ENCODE data around the gene CD79A. TPM values are rescaled to one million over a fixed set of nuclear protein-coding genes. Genes with fewer than 3 reads are reported as not detected.

The CD79A gene
- total RNA-seq, 1 donor from 2014 or later: 3.5 TPM

- DNase-seq: no peak
These were observed 41.7 kb downstream of the CD79A start for GRCh38 chr19:41918653-41919244.

- no peak for DNase-seq
These were observed 43.1 kb downstream of the CD79A start for GRCh38 chr19:41919948-41920712.

GRCh38 chr19:41920882-41921576 is 44.0 kb downstream of the CD79A start:
- DNase-seq: no peak

DNA sequence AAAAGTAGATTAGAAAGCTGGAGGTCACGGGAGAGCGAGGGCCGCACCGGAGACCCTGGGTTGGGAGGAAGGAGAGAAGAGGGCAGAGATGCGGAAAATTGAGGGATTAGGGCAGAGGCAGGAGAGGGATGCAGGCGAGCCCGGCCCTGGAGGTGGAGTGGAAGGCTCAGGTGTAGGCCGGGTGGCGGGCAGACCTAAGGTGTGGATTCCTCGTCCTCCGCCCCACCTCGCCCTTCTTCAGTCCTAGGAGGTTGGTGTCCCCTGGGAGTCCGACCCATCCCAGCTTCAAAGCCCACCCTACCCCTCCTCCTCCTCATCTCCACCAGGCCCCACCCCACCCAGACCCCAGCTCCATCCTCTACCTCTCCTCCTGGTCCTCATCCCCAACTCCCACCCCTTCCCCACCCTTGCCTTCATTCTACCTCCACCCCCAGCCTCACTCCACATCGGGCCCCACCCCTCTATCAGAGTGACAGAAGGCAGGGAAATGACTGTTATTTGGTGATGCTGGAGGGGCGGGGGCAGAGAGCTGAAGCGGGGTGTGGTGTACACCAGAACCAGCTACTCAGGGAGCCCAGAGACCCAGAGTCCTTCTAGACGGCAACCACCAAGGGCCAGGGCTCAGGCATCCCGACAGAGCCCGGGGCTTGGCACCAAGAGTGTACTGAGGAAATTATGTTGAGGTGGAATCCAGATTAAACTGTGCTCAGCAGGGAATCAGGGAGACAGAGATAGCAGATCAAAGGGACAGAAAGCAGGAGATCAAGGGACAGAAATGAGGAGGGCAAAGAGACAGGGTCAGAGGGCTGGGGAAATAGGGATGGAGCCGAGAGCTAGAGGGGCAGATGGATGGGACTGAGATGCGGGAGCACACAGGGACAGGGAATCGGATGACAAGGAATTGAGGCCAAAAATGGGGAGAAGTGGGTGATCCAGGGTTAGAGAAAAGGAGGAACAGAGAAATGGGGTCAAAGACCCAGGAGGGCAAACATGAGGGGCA is 44.8 kb downstream of the CD79A start:
- no peak for DNase-seq

GRCh38 chr19:41922585-41922984 is 45.5 kb downstream of the CD79A start:
- DNase-seq: no peak

DNA sequence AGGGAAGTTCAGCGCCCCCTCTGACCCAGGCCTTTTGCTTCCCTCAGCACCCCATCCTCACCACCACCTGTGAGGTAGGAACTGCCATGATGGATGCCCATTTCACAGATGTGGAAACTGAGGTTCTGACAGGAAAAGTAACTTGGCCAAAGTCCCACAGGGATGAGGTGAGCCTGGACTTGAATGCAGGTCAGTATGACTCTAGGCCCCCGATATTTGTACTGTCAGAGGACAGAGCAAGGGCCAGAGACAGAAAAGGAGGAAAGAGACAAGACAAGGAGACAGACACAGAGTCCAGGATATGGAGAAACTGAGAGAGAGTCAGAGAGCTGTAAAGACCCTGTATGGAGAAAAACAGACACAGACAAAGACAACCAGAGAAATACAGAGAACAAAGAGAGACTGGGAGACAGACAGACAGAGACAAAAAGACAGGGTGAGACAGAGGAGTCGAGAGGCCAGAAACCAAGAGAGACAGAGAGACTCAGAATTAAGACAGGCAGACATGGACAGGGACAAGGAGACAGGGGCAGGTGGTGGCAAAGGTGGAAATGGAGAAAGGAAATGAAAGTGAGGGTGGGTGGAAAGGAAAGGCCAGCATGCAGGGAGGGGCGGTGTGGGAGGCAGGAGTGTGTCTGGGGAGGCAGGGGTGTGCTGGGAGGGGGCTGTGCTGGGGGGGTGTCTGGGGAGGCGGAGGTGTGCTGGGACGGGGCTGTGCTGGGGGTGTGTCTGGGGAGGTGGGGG is 46.1 kb downstream of the CD79A start:
- no peak for DNase-seq

- no peak for DNase-seq
These were observed 47.4 kb downstream of the CD79A start for GRCh38 chr19:41924151-41925145.

DNA sequence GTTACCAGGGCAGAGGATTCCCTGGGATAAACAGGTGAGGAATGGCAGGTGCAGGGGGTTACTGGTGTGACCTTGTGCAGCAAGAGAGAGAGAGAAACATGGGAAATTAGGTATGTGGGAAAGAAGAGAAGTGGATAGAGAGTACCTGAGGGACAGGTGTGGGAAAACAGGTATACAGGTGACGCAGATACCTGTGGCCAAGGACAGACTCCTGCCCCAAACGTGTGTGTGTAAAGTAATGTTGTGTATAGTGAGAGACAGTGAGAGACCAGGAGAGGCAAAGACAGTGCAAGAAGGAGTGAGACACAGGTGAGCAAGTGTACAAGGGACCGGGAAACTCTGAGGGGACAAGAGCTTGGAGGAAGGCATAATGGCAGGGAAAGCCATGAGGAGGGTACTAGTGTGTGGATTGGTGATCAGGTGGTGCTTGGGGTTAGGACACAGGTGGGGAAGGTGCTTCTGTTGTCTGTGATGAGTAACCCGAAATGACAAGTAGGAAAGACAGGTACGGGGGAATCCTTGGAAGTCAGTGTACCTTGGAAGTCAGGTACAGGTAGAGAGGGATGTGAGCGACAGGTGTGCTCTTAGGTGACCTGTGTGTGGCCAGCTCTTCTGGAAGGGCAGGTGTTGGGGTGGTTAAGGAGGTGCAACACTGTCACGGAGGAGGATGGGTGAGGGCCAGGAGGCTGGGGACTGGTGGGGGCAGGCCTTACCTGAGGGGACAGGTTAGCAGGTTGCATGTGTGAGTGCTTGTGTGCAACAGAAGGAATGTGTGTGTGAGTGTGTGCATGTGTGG is 48.3 kb downstream of the CD79A start:
- no peak for DNase-seq

- no peak for DNase-seq
These were observed 49.1 kb downstream of the CD79A start for GRCh38 chr19:41926028-41926762.

DNA sequence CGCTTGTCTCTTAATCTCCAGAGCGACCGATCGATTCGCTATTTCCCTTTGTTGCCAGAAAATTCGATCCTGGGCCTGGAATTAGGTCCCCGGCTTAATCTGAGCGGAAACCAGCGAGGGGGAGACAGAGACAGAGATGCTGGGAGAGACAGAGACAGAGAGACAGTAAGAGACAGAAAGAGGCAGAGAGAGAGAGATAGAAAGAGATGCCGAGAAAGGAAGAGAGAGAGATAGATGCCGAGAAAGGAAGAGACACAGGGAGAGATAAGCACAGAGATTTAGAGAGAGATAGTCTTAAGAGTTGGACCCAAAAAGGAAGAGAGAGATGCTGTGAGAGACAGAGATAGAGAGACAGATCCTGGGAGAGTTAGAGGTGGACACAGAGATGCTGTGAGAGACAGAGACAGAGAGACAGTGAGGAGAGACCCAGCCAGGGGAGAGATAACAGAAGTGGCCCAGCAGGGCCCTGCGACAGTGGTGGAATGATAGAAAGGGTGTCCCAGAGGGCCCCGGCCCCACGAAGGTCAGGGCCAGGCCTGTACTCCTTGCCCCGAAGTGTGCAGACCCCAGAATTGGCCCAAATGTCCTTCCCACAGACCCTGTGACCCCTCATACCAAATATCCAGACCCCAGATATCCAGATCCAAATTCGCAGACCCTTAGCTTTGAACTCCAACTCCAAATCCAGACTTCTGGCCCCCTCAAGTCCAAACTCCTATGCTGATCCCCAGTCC is 49.9 kb downstream of the CD79A start:
- no peak for DNase-seq

- DNase-seq: no peak
These were observed 50.6 kb downstream of the CD79A start for GRCh38 chr19:41927497-41928192.

DNA sequence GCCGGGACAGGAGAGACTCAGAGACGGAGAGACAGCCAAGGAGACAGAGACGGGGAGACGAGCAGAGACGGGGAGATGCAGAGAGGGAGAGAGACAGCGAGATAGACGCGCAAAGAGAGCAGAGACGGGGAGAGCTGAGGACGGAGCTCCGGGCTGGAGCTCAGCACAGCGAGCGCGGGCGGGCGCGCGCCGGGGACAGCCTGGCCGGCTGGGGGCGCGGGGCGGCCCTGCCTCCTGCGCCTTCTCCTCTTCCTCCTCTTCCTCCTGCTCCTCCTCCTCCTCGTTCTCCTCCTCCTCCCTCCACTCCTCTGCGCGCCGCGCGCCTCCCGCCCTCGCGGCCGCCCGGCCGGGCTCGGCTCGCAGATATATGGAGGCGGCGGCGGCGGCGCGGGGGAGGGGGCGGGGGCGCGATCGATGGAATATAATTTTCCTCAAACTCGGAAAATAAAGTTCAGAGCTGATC is 51.2 kb downstream of the CD79A start, which contains the start of gene ERFL:
Gene ERFL (minus strand): TSS at position 229 of the 463 bp plus-strand sequence. CDS start 15,530 bp downstream, outside the sequence.
- DNase-seq: no peak

- DNase-seq: no peak
These were observed 51.9 kb downstream of the CD79A start for GRCh38 chr19:41928754-41929535.

GRCh38 chr19:41929536-41930071 is 52.5 kb downstream of the CD79A start:
- no peak for DNase-seq

- DNase-seq: no peak
These were observed 53.2 kb downstream of the CD79A start for GRCh38 chr19:41930322-41930722.
